Measurements from ENCODE around the gene OSBPL8.
"Not testable (repeated sequence)": the region's sequence is repeated elsewhere in the genome, so short reads cannot be mapped to it uniquely, and the experiment has no call there.

The OSBPL8 gene

GRCh38 chr12:76348079-76348901, 211.3 kb downstream of the OSBPL8 start, which contains the start of gene BBS10:
TSS of gene BBS10 (minus strand) at chr12:76348415. CDS start at chr12:76348358, 57 bp downstream.
- DNase-seq (ENCODE audit: low spot score) = peak; percentile 78

GRCh38 chr12:76346798-76347420, 212.7 kb downstream of the OSBPL8 start:
- peak; percentile 14 for DNase-seq (ENCODE audit: low spot score)

- DNase-seq (ENCODE audit: low spot score) = no peak
Observed at GRCh38 chr12:76346236-76346635, 213.3 kb downstream of the OSBPL8 start.

- DNase-seq (ENCODE audit: low spot score) = no peak
Observed at GRCh38 chr12:76345569-76345968, 214.0 kb downstream of the OSBPL8 start.

GRCh38 chr12:76341436-76342030, 218.0 kb downstream of the OSBPL8 start:
- DNase-seq (ENCODE audit: low spot score) = no peak

GRCh38 chr12:76340680-76341435, 218.7 kb downstream of the OSBPL8 start:
- DNase-seq (ENCODE audit: low spot score) = no peak

GRCh38 chr12:76337583-76337982, 222.0 kb downstream of the OSBPL8 start:
- no peak for DNase-seq (ENCODE audit: low spot score)

GRCh38 chr12:76332606-76333005, 227.0 kb downstream of the OSBPL8 start:
- DNase-seq (ENCODE audit: low spot score) = no peak

- DNase-seq (ENCODE audit: low spot score) = no peak
Observed at GRCh38 chr12:76329606-76330005, 230.0 kb downstream of the OSBPL8 start.

- DNase-seq (ENCODE audit: low spot score) = peak; percentile 45
Observed at GRCh38 chr12:76329159-76329558, 230.4 kb downstream of the OSBPL8 start.

- DNase-seq (ENCODE audit: low spot score) = not testable (repeated sequence)
Observed at GRCh38 chr12:76319595-76320319, 239.8 kb downstream of the OSBPL8 start.

- DNase-seq (ENCODE audit: low spot score) = no peak
Observed at GRCh38 chr12:76318773-76319594, 240.6 kb downstream of the OSBPL8 start.

GRCh38 chr12:76317976-76318375, 241.6 kb downstream of the OSBPL8 start:
- no peak for DNase-seq (ENCODE audit: low spot score)

GRCh38 chr12:76316468-76316867, 243.1 kb downstream of the OSBPL8 start:
- DNase-seq (ENCODE audit: low spot score) = no peak

GRCh38 chr12:76313299-76313698, 246.3 kb downstream of the OSBPL8 start:
- no peak for DNase-seq (ENCODE audit: low spot score)

- DNase-seq (ENCODE audit: low spot score) = no peak
Observed at GRCh38 chr12:76312315-76312714, 247.3 kb downstream of the OSBPL8 start.

GRCh38 chr12:76311796-76312195, 247.8 kb downstream of the OSBPL8 start:
- DNase-seq (ENCODE audit: low spot score) = no peak

GRCh38 chr12:76310110-76310509, 249.5 kb downstream of the OSBPL8 start:
- DNase-seq (ENCODE audit: low spot score) = peak; percentile 46

GRCh38 chr12:76308866-76309265, 250.7 kb downstream of the OSBPL8 start:
- no peak for DNase-seq (ENCODE audit: low spot score)

GRCh38 chr12:76307083-76307482, 252.5 kb downstream of the OSBPL8 start:
- DNase-seq (ENCODE audit: low spot score) = no peak

- DNase-seq (ENCODE audit: low spot score) = no peak
Observed at GRCh38 chr12:76303989-76304460, 255.5 kb downstream of the OSBPL8 start.
